Measurements from ENCODE around the gene RNASE13. TPM values are rescaled to one million over a fixed set of nuclear protein-coding genes. Genes with fewer than 3 reads are reported as not detected.

RNASE13 gene
- total RNA-seq, 4 donors from 2014 or later: not detected

DNA sequence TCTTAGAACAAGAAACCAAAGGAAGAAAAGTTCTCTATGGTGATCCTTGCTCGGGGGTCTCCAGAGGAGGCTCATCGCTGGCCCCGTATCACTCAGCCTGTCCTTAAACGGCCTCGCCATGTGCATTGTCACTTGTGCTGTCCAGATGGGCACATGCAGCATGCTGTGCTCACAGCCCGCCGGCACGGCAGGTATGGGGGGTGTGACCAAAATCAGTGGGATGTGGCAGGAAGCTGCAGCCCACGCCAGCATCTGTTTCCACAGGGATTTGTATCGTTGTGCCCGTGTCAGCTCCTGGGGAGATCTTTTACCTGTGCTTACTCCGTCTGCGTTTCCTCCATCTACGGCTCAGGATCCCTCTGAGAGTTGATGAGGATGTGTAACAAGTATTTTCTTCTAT lies 38.1 kb downstream of the RNASE13 start:
- 82 to 89% methylated on average over 14 of the region's 14 CpGs for WGBS, 2 donors
- H3K27me3 ChIP-seq: no peaks in the 10 kb centered on the region

GRCh38 chr14:20989787-20990600 lies 44.6 kb downstream of the RNASE13 start, which contains the start of gene METTL17:
Gene METTL17, plus strand, starts transcription at chr14:20989980. Its CDS starts 23 bp downstream, at chr14:20990003.
- peak in 2 of 5 experiments; percentile 5 to 50 for TF ChIP-seq CTCF (IDR thresholded peaks at IDR 0.05)
- peak in 1 of 2 donors; percentile 88 for TF ChIP-seq EP300 (IDR thresholded peaks at IDR 0.05)
- TF ChIP-seq POLR2A (IDR thresholded peaks at IDR 0.05): peak in 1 of 2 donors; percentile 56
- 1 to 2% methylated on average over 33 to 41 of the region's 42 CpGs for WGBS, 2 donors
- peak within 1 kb of the TSS; percentile 72 to 81 (median 78) for H3K4me3 ChIP-seq

More for the DNA sequence above, 38.1 kb downstream of the RNASE13 start:
- DNase-seq (ENCODE audit: low spot score in 2 of 2): no peak
- TF ChIP-seq CTCF (IDR thresholded peaks at IDR 0.05) (no peak), POLR2A (IDR thresholded peaks at IDR 0.05) (no peak), EP300 (IDR thresholded peaks at IDR 0.05) (no peak)
- peaks cover 0 to 72% (median 29%) of the 10 kb centered on the region in 3 donors for H3K36me3 ChIP-seq
- H3K4me3 ChIP-seq: no peak overlapping the region
- no peaks in the 10 kb centered on the region for H3K9me3 ChIP-seq
- no peak overlapping the region for H3K27ac ChIP-seq
- H3K4me1 ChIP-seq: peaks cover 0 to 9% (median 2%) of the 10 kb centered on the region in 4 donors

DNA sequence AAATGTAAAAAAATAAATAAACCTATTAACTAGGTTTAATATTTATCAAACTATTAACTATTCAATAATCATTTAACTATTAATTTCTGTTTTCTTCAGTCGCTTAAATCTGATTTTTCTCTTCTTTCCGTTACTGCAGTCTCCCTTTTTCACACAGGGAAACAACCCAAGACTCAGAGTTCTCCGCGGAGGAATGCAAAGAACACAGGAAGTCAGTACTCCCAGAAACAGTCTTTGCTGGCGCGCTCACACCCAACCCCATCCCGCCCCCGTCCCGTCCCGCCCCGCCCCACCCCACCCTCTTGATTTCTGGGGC lies 45.2 kb downstream of the RNASE13 start:
- Histone ChIP-seq H3K4me3 (peak overlapping the region in 3 of 4 donors; percentile 76 to 81 (median 80)), H3K9me3 (no peaks in the 10 kb centered on the region), H3K4me1 (peaks cover 0 to 53% (median 20%) of the 10 kb centered on the region in 4 donors), H3K27me3 (no peaks in the 10 kb centered on the region), H3K36me3 (peaks cover 0 to 32% (median 6%) of the 10 kb centered on the region in 3 donors), H3K27ac (peak overlapping the region; percentile 77 to 91 (median 84))
- DNase-seq (ENCODE audit: low spot score in 2 of 2): no peak
- TF ChIP-seq POLR2A (IDR thresholded peaks at IDR 0.05): no peak
- no peak for TF ChIP-seq CTCF (IDR thresholded peaks at IDR 0.05)
- TF ChIP-seq EP300 (IDR thresholded peaks at IDR 0.05): no peak
- 1 to 2% methylated on average over 11 of the region's 11 CpGs for WGBS, 2 donors

More at GRCh38 chr14:20989787-20990600, 44.6 kb downstream of the RNASE13 start, which contains the start of gene METTL17:
- H3K27me3 ChIP-seq: no peaks in the 10 kb centered on the region
- H3K9me3 ChIP-seq: no peaks in the 10 kb centered on the region
- DNase-seq (ENCODE audit: low spot score in 2 of 2): peak; percentile 84 to 88
- peak within 1 kb of the TSS; percentile 77 to 91 (median 84) for H3K27ac ChIP-seq
- peaks cover 0 to 53% (median 20%) of the 10 kb centered on the region in 4 donors for H3K4me1 ChIP-seq
- peaks cover 0 to 37% (median 10%) of the 10 kb centered on the region in 3 donors for H3K36me3 ChIP-seq

DNA sequence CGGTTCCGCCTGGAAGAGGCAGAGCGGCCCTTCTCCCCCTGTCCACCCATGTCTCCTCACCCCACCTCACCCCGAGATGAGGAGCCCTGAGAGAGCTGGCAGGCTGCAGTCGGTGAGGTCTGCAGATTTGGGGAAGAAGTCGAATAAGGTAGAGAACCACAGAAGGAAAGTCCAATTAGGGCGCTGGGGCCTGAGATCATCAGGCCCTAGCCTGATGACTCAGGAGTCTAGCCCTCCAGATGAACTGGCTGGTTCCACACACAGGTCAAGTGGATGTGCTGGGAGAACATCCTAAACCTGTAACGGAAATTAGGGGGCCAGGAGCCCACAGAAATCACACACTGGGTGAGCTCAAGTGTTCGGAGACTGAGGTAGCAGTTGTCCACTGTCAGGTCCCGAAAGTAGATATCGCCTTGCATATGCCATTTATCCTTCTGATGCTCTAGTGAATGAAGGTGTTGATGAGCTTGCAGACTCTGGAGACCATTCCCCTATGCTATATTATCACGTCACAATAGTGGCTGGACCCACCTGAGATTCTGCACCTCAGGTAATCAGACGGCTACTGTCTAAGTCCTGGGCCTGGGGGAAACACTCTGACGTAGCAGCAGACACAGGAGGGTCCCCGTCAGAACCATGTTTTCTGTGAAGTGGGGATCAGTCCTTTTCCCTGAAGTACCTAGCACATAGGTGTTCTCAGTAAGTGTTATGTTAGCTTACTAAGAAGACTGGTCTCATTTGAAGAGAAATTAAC lies 45.7 kb downstream of the RNASE13 start:
- H3K4me1 ChIP-seq: peaks cover 0 to 53% (median 20%) of the 10 kb centered on the region in 4 donors
- no peaks in the 10 kb centered on the region for H3K27me3 ChIP-seq
- H3K4me3 ChIP-seq: peak overlapping the region in 3 of 4 donors; percentile 76 to 81 (median 80)
- TF ChIP-seq CTCF (IDR thresholded peaks at IDR 0.05) (no peak), POLR2A (IDR thresholded peaks at IDR 0.05) (no peak), EP300 (IDR thresholded peaks at IDR 0.05) (no peak)
- peaks cover 0 to 26% (median under 1%) of the 10 kb centered on the region in 3 donors for H3K36me3 ChIP-seq
- H3K27ac ChIP-seq: peak overlapping the region; percentile 77 to 91 (median 84)
- DNase-seq (ENCODE audit: low spot score in 2 of 2): no peak
- H3K9me3 ChIP-seq: no peaks in the 10 kb centered on the region
- 75 to 84% methylated on average over 15 of the region's 15 CpGs for WGBS, 2 donors
